ENCODE data around the gene PPA1. TPM values are rescaled to one million over a fixed set of nuclear protein-coding genes. Genes with fewer than 3 reads are reported as not detected.
A peak's percentile ranks its signal among the peaks of the same experiment; 100 is the strongest.
"Not testable (repeated sequence)": the region's sequence is repeated elsewhere in the genome, so short reads cannot be mapped to it uniquely, and the experiment has no call there.

Gene PPA1
- polyA plus RNA-seq, 1 donor (not counting 4 experiments of a cell fraction or from before 2014, with no cell fraction given): 324 TPM

DNA sequence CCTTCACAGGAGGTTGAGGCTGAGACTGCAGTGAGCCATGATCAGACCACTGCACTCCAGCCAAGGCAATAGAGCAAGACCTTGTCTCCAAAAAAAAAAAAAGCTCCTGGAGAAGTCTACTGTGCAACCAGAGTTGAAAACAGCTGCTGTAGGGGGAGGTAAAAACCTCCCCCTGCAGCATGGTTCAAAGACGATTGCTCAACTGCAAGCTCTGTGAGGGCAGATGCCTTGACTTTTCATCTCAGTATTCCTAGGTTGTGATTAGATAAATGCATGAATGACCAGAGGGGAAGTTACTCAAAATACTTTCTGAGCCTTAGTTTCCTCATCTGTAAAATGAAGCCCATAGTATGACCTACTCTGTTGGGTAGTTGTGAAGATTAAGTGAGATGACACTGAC is 25.0 kb upstream of the PPA1 start:
- Histone ChIP-seq H3K9me3 (ENCODE audit: control insufficient read depth, low read depth, low read length) (peaks cover 3% of the 10 kb centered on the region), H3K79me2 (ENCODE audit: control insufficient read depth, insufficient read depth, low read length) (no peaks in the 10 kb centered on the region), H3K36me3 (ENCODE audit: control insufficient read depth in 2 of 2, extremely low read depth in 1 of 2, insufficient read depth in 2 of 2, low read length in 2 of 2) (no peaks in the 10 kb centered on the region), H3K4me1 (ENCODE audit: control insufficient read depth, extremely low read depth, insufficient read depth, low read length) (peaks cover 5% of the 10 kb centered on the region), H3K9me1 (ENCODE audit: control insufficient read depth, extremely low read depth, insufficient read depth, low read length) (no peaks in the 10 kb centered on the region), H3K4me3 (ENCODE audit: control insufficient read depth in 2 of 3, extremely low read depth in 1 of 3, insufficient read depth in 2 of 3, low read depth in 1 of 3, low read length in 3 of 3) (no peak overlapping the region), H2AFZ (ENCODE audit: control insufficient read depth, low read length) (no peak overlapping the region), H3K4me2 (ENCODE audit: control insufficient read depth, extremely low read depth, insufficient read depth, low read depth, low read length) (no peak overlapping the region), H3K27ac (ENCODE audit: control insufficient read depth, insufficient read depth, low read length) (no peak overlapping the region), H3K27me3 (ENCODE audit: control insufficient read depth, extremely low read depth, insufficient read depth, low read length) (peaks cover 14% of the 10 kb centered on the region), H3K9ac (ENCODE audit: control insufficient read depth, extremely low read depth, insufficient read depth, low read length) (no peak overlapping the region), H4K20me1 (ENCODE audit: control insufficient read depth, extremely low read depth, insufficient read depth, low read length) (no peaks in the 10 kb centered on the region)
- dilution Hi-C loops (cut with MboI; ENCODE audit: extremely low pct_ligation_motif_present, low sequenced_read_pairs): no loop called here
- DNase-seq (ENCODE audit: low read depth, low spot score) (no peak), FAIRE-seq (no peak)
- TF ChIP-seq, protein P1, sequence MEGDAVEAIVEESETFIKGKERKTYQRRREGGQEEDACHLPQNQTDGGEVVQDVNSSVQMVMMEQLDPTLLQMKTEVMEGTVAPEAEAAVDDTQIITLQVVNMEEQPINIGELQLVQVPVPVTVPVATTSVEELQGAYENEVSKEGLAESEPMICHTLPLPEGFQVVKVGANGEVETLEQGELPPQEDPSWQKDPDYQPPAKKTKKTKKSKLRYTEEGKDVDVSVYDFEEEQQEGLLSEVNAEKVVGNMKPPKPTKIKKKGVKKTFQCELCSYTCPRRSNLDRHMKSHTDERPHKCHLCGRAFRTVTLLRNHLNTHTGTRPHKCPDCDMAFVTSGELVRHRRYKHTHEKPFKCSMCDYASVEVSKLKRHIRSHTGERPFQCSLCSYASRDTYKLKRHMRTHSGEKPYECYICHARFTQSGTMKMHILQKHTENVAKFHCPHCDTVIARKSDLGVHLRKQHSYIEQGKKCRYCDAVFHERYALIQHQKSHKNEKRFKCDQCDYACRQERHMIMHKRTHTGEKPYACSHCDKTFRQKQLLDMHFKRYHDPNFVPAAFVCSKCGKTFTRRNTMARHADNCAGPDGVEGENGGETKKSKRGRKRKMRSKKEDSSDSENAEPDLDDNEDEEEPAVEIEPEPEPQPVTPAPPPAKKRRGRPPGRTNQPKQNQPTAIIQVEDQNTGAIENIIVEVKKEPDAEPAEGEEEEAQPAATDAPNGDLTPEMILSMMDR (optimal IDR thresholded peaks at IDR 0.05 in 1 of 3, IDR thresholded peaks at IDR 0.05 in 1 of 3, conservative IDR thresholded peaks at IDR 0.05 in 1 of 3; ENCODE audit: extremely low read depth in 1 of 3, insufficient read depth in 2 of 3, low read length in 3 of 3): no peak
- no peak for TF ChIP-seq EZH2 (IDR thresholded peaks at IDR 0.05; ENCODE audit: low read length)

DNA sequence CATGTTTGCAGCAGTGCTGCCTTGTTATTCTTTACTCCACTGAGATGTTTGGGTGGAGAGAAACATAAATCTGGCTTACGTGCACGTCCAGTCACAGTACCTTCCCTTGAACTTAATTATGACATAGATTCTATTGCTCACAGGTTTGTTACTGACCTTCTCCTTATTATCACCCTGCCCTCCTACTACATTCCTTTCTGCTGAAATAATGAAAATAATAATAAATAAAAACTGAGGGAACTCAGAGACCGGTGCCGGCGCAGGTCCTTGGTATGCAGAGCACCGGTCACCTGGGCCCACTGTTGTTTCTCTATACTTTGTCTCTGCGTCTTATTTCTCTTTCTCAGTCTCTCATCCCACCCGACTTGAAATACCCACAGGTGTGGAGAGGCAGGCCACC is 24.6 kb upstream of the PPA1 start:
- DNase-seq (ENCODE audit: low read depth, low spot score); H2AFZ ChIP-seq (ENCODE audit: control insufficient read depth, low read length); FAIRE-seq; H3K4me3 ChIP-seq (ENCODE audit: control insufficient read depth in 2 of 3, extremely low read depth in 1 of 3, insufficient read depth in 2 of 3, low read depth in 1 of 3, low read length in 3 of 3); H3K9me3 ChIP-seq (ENCODE audit: control insufficient read depth, low read depth, low read length); H3K36me3 ChIP-seq (ENCODE audit: control insufficient read depth in 2 of 2, extremely low read depth in 1 of 2, insufficient read depth in 2 of 2, low read length in 2 of 2); H3K27ac ChIP-seq (ENCODE audit: control insufficient read depth, insufficient read depth, low read length); H4K20me1 ChIP-seq (ENCODE audit: control insufficient read depth, extremely low read depth, insufficient read depth, low read length); H3K9me1 ChIP-seq (ENCODE audit: control insufficient read depth, extremely low read depth, insufficient read depth, low read length); H3K4me1 ChIP-seq (ENCODE audit: control insufficient read depth, extremely low read depth, insufficient read depth, low read length); H3K4me2 ChIP-seq (ENCODE audit: control insufficient read depth, extremely low read depth, insufficient read depth, low read depth, low read length); dilution Hi-C loops (cut with MboI; ENCODE audit: extremely low pct_ligation_motif_present, low sequenced_read_pairs); H3K9ac ChIP-seq (ENCODE audit: control insufficient read depth, extremely low read depth, insufficient read depth, low read length); H3K79me2 ChIP-seq (ENCODE audit: control insufficient read depth, insufficient read depth, low read length): not testable (repeated sequence)
- peaks cover 14% of the 10 kb centered on the region for H3K27me3 ChIP-seq (ENCODE audit: control insufficient read depth, extremely low read depth, insufficient read depth, low read length)

DNA sequence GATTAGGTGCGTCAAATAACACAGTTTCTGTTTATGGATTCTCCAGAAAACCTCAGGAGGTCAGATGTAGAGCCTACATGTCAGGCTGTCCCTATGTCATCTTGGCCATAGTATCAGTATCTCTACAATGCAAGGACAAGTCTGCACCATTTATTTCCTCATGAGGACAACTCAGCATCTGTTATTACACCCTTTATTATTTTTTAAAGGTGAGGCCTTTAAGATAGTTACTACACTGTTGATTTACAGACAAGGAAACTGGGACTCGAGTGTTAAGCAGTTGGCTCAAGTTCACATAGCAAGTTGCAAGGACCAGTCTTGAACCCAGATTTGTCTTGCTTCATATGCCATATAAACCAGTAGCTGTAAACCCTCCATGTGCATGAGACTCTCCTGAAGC is 23.2 kb upstream of the PPA1 start:
- Histone ChIP-seq H2AFZ (ENCODE audit: control insufficient read depth, low read length) (no peak overlapping the region), H3K4me3 (ENCODE audit: control insufficient read depth in 2 of 3, extremely low read depth in 1 of 3, insufficient read depth in 2 of 3, low read depth in 1 of 3, low read length in 3 of 3) (no peak overlapping the region), H3K9ac (ENCODE audit: control insufficient read depth, extremely low read depth, insufficient read depth, low read length) (no peak overlapping the region), H3K4me2 (ENCODE audit: control insufficient read depth, extremely low read depth, insufficient read depth, low read depth, low read length) (no peak overlapping the region), H4K20me1 (ENCODE audit: control insufficient read depth, extremely low read depth, insufficient read depth, low read length) (no peaks in the 10 kb centered on the region), H3K9me1 (ENCODE audit: control insufficient read depth, extremely low read depth, insufficient read depth, low read length) (no peaks in the 10 kb centered on the region), H3K79me2 (ENCODE audit: control insufficient read depth, insufficient read depth, low read length) (no peaks in the 10 kb centered on the region), H3K4me1 (ENCODE audit: control insufficient read depth, extremely low read depth, insufficient read depth, low read length) (peaks cover 5% of the 10 kb centered on the region), H3K36me3 (ENCODE audit: control insufficient read depth in 2 of 2, extremely low read depth in 1 of 2, insufficient read depth in 2 of 2, low read length in 2 of 2) (no peaks in the 10 kb centered on the region), H3K27me3 (ENCODE audit: control insufficient read depth, extremely low read depth, insufficient read depth, low read length) (peaks cover 18% of the 10 kb centered on the region), H3K27ac (ENCODE audit: control insufficient read depth, insufficient read depth, low read length) (no peak overlapping the region), H3K9me3 (ENCODE audit: control insufficient read depth, low read depth, low read length) (peaks cover 2% of the 10 kb centered on the region)
- dilution Hi-C loops (cut with MboI; ENCODE audit: extremely low pct_ligation_motif_present, low sequenced_read_pairs): no loop called here
- FAIRE-seq (peak; percentile 52), DNase-seq (ENCODE audit: low read depth, low spot score) (no peak)
- TF ChIP-seq EZH2 (IDR thresholded peaks at IDR 0.05; ENCODE audit: low read length): no peak
- TF ChIP-seq, protein P1 (optimal IDR thresholded peaks at IDR 0.05 in 1 of 3, IDR thresholded peaks at IDR 0.05 in 1 of 3, conservative IDR thresholded peaks at IDR 0.05 in 1 of 3; ENCODE audit: extremely low read depth in 1 of 3, insufficient read depth in 2 of 3, low read length in 3 of 3): no peak

Measured in keratinocyte (primary cell).